ENCODE results near the gene PAQR7. TPM values are rescaled to one million over a fixed set of nuclear protein-coding genes. Genes with fewer than 3 reads are reported as not detected.

PAQR7 gene
- total RNA-seq, 1 experiment from 2014 or later: 4.4 TPM

DNA sequence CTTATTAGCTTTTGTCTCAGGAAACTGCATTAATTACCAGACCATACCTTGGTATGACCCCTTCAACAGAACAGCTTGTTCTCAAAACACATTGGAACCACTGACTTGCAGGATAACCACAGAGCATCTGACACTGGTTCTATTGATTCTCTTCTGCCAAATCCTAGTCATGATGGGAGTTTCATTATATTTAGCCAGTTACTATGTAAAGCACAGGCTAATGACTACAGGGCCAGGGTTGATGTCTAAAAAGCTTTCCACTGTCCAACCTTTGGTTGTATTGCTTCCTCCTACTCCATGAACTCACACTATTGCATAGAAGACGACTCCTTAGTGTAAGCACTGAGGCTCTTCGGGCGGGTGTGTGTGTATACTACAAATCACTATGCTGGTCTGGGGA is 27.0 kb upstream of the PAQR7 start:
- Mint-ChIP-seq H3K27me3 (ENCODE audit: insufficient read depth, unreplicated experiment) (no peaks in the 10 kb centered on the region), H3K36me3 (ENCODE audit: insufficient read depth, unreplicated experiment) (peaks cover 12% of the 10 kb centered on the region), H3K4me3 (ENCODE audit: unreplicated experiment) (no peak overlapping the region), H3K4me1 (ENCODE audit: insufficient read depth, unreplicated experiment) (peaks cover 6% of the 10 kb centered on the region), H3K27ac (ENCODE audit: low read depth, unreplicated experiment) (no peak overlapping the region), H3K9me3 (ENCODE audit: unreplicated experiment) (no peaks in the 10 kb centered on the region)
- BruUV-seq (replicated peaks): no TSS peak
- DNase-seq (ENCODE audit: unreplicated experiment): no peak
- CTCF ChIA-PET: interaction anchor here (0.6 to 3.1 kb wide), 7 partner anchors 7 to 101 kb away, joined by 3 to 31 read pairs (median 3); partner anchors contain the start of gene PAFAH2
- POLR2A ChIA-PET: interaction anchor here (0.9 to 6.4 kb wide), 7 partner anchors 11 to 95 kb away, joined by 3 to 75 read pairs (median 7); partner anchors contain the start of genes MTFR1L, PAFAH2 and PAQR7
- TF ChIP-seq, protein P1, sequence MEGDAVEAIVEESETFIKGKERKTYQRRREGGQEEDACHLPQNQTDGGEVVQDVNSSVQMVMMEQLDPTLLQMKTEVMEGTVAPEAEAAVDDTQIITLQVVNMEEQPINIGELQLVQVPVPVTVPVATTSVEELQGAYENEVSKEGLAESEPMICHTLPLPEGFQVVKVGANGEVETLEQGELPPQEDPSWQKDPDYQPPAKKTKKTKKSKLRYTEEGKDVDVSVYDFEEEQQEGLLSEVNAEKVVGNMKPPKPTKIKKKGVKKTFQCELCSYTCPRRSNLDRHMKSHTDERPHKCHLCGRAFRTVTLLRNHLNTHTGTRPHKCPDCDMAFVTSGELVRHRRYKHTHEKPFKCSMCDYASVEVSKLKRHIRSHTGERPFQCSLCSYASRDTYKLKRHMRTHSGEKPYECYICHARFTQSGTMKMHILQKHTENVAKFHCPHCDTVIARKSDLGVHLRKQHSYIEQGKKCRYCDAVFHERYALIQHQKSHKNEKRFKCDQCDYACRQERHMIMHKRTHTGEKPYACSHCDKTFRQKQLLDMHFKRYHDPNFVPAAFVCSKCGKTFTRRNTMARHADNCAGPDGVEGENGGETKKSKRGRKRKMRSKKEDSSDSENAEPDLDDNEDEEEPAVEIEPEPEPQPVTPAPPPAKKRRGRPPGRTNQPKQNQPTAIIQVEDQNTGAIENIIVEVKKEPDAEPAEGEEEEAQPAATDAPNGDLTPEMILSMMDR (IDR thresholded peaks at IDR 0.05; ENCODE audit: unreplicated experiment): no peak
- intact Hi-C loops (cut with micrococcal nuclease): no loop called here

DNA sequence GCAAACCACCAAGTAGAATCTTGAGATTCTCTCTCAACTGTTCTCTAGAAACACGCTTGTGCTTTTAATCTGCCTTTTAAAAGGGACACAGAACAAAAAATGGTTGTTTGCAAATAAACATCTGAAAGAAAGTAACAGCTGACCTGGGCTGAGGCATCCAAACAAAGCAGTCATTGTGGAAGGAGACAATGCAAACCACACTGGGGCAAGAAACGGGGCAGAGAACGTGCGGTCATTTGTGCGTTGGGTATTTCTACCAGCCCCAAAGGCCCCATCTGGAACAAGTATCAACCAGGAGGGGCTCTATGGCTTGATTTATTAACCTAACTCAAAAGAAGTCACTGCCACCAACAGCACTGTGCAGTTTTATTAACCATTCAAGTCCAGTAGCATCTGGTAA is 24.7 kb upstream of the PAQR7 start:
- H3K27me3 Mint-ChIP-seq (ENCODE audit: insufficient read depth, unreplicated experiment): no peaks in the 10 kb centered on the region
- no peaks in the 10 kb centered on the region for H3K9me3 Mint-ChIP-seq (ENCODE audit: unreplicated experiment)
- peaks cover 6% of the 10 kb centered on the region for H3K4me1 Mint-ChIP-seq (ENCODE audit: insufficient read depth, unreplicated experiment)
- ChIA-PET CTCF (interaction anchor here (0.7 to 1.1 kb wide), 2 partner anchors 97 to 270 kb away, joined by 3 read pairs; partner anchors contain the start of genes PAFAH2 and ZNF593), POLR2A (interaction anchor here (1.2 kb wide), 1 partner anchor 80 kb away, joined by 5 read pairs; the partner anchor contains the start of gene MTFR1L)
- no peak overlapping the region for H3K27ac Mint-ChIP-seq (ENCODE audit: low read depth, unreplicated experiment)
- peaks cover 12% of the 10 kb centered on the region for H3K36me3 Mint-ChIP-seq (ENCODE audit: insufficient read depth, unreplicated experiment)
- BruUV-seq (replicated peaks): no TSS peak
- intact Hi-C loops (cut with micrococcal nuclease): no loop called here
- no peak for DNase-seq (ENCODE audit: unreplicated experiment)
- no peak overlapping the region for H3K4me3 Mint-ChIP-seq (ENCODE audit: unreplicated experiment)
- TF ChIP-seq, protein P1 (IDR thresholded peaks at IDR 0.05; ENCODE audit: unreplicated experiment): no peak

DNA sequence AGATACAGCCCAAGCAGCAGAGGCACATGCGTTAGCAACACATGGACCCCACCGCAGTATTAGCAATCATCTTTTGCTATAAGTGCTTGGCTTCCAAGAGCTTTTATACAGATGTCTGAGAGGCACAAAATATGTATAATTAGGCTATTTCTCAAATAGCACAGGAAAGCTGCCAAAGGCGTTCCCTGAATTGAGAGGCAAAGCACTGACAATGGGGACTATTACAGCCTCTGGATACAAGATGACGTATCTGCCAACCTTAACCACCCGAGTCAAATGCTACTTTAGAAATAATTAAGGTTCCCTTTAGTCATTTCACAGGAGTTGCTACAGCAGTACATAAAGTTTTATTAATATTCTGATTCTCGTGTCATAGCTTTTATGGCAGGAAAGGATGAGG is 24.3 kb upstream of the PAQR7 start:
- intact Hi-C loops (cut with micrococcal nuclease): no loop called here
- no peaks in the 10 kb centered on the region for H3K27me3 Mint-ChIP-seq (ENCODE audit: insufficient read depth, unreplicated experiment)
- no TSS peak for BruUV-seq (replicated peaks)
- peaks cover 12% of the 10 kb centered on the region for H3K36me3 Mint-ChIP-seq (ENCODE audit: insufficient read depth, unreplicated experiment)
- TF ChIP-seq, protein P1 (IDR thresholded peaks at IDR 0.05; ENCODE audit: unreplicated experiment): no peak
- POLR2A ChIA-PET: interaction anchor here (1.2 kb wide), 1 partner anchor 80 kb away, joined by 5 read pairs; the partner anchor contains the start of gene MTFR1L
- H3K27ac Mint-ChIP-seq (ENCODE audit: low read depth, unreplicated experiment): no peak overlapping the region
- no peak overlapping the region for H3K4me3 Mint-ChIP-seq (ENCODE audit: unreplicated experiment)
- H3K4me1 Mint-ChIP-seq (ENCODE audit: insufficient read depth, unreplicated experiment): peaks cover 6% of the 10 kb centered on the region
- CTCF ChIA-PET: interaction anchor here (0.5 kb wide), 2 partner anchors 29 to 350 kb away, joined by 3 read pairs; no protein-coding TSS in a partner anchor
- DNase-seq (ENCODE audit: unreplicated experiment): no peak
- no peaks in the 10 kb centered on the region for H3K9me3 Mint-ChIP-seq (ENCODE audit: unreplicated experiment)

DNA sequence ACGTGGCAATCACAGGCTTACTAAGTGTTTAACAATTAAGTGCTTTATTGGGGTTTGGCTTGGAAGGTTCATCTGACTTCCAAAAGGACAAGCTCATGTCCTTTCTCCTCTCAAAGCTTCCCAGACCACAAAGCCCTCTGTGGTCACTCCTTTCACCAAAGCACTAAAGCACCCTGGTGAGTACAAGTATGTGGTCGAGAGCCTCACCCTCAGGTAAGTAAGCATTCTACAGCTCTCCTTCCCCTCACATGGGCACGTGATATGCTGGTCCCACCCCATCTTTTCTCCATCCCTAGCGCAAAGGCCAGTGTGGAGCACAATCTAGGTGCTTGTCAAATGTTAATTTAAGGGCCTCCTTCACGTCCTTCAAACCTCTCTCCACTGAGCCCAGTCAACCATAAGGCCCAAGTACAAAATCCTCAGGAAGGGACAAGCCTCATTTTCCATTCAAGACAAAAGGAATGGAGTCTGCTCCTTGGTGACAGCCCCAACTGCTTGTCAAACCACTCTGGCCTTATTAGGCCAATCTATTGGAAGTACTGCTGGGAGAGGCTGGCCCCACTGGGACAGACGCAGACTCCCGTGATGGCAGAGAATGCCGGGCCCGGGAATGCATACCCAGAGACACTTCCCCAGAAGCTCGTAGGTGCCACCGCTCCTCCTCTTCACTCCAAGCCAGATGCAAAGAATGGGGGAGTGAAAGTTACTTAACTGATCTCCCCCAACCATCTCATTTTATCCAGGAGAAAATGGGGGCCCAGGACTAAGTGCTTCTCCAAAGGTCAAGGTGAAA is 22.9 kb upstream of the PAQR7 start:
- CTCF ChIA-PET: interaction anchor here (8.1 kb wide), 1 partner anchor 100 kb away, joined by 106 read pairs; the partner anchor contains the start of gene PAFAH2
- no peaks in the 10 kb centered on the region for H3K27me3 Mint-ChIP-seq (ENCODE audit: insufficient read depth, unreplicated experiment)
- BruUV-seq (replicated peaks): no TSS peak
- no peak overlapping the region for H3K4me3 Mint-ChIP-seq (ENCODE audit: unreplicated experiment)
- H3K9me3 Mint-ChIP-seq (ENCODE audit: unreplicated experiment): no peaks in the 10 kb centered on the region
- POLR2A ChIA-PET: interaction anchor here (1.4 kb wide), 1 partner anchor 69 kb away, joined by 4 read pairs; no protein-coding TSS in a partner anchor
- no peak for DNase-seq (ENCODE audit: unreplicated experiment)
- intact Hi-C loops (cut with micrococcal nuclease): no loop called here
- peaks cover 12% of the 10 kb centered on the region for H3K36me3 Mint-ChIP-seq (ENCODE audit: insufficient read depth, unreplicated experiment)
- H3K4me1 Mint-ChIP-seq (ENCODE audit: insufficient read depth, unreplicated experiment): peaks cover 5% of the 10 kb centered on the region
- TF ChIP-seq, protein P1 (IDR thresholded peaks at IDR 0.05; ENCODE audit: unreplicated experiment): no peak
- peak overlapping the region; percentile 27 for H3K27ac Mint-ChIP-seq (ENCODE audit: low read depth, unreplicated experiment)

All from MCF 10A (cell line).